CMK (cell line): Measurements from ENCODE around the gene DISC1.
A peak's percentile ranks its signal among the peaks of the same experiment; 100 is the strongest.
"Not testable (repeated sequence)": the region's sequence is repeated elsewhere in the genome, so short reads cannot be mapped to it uniquely, and the experiment has no call there.

Experiments used
- DNase-seq: peaks from one replicate; pipeline ENCODE4 v3.0.0-alpha.2; 2010; ENCODE audit warnings: low read depth

The DISC1 gene

DNA sequence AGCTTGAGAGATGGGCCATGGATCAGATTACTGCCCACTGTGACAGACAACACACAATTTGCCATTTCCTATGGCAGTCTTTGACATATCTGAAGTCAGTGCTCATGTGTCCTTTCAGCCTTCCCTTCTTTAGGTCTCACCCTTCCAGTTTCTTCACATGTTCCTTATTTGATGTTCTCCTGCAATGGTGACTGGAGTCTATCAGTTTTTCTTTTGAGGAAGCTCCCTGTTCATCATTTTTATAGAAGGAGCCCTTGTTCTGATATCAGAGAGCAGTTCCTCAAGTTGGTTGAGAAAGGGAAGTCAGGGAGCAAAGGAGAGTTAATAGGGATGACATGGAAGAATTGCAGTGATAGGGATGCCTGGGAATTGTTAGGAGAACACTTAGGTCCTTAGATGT lies 42.2 kb downstream of the DISC1 start:
- DNase-seq, result no peak

DNA sequence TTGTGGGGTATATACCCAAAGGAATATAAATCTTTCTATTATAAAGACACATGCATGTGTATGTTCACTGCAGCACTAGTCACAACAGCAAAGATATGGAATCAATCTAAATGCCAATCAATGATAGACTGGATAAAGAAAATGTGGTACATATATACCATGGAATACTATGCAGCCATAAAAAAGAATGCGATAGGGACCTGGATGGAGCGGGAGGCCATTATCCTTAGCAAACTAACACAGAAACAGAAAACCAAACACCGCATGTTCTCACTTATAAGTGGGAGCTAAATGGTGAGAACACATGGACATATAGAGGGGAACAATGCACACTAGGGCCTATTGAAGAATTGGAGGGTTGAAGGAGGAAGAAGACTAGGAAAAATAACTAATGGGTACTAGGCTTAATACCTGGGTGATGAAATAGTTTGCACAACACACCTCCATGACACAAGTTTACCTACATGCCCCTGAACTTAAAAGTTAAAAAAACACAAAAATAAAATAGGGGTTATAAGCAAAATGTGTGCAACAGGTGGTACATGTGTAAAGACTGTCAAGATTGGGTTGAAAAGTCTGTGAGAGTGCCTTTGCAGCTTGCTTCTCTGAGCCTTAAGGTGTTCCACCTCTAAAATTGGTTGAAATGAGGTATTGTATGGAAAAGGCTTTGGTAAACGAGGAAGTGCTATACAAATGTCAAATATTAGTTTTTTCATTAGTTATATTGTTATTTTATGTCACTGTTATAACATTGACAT lies 43.5 kb downstream of the DISC1 start:
- DNase-seq, result not testable (repeated sequence)

GRCh38 chr1:231670755-231671154 lies 44.2 kb downstream of the DISC1 start:
- DNase-seq, result no peak

- DNase-seq, result no peak
Observed at GRCh38 chr1:231674575-231674974, 48.0 kb downstream of the DISC1 start.

- no peak for DNase-seq
Observed at GRCh38 chr1:231676487-231676886, 49.9 kb downstream of the DISC1 start.

DNA sequence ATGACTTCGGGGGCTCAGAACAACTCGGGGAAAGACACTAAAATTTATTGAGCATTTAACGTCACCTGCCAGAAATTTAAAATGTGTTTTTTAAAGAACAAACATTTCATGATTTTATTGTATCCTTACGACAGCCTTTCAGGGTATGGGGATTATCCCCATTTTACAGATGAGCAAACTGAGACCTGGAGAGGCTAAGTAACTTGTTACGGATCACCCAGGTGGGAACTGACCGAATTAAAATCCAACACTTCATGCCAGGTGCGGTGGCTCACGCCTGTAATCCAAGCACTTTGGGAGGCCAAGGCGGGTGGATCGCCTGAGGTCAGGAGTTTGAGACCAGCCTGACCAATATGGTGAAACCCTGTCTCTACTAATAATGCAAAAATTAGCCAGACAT lies 50.9 kb downstream of the DISC1 start:
- DNase-seq, result no peak

DNA sequence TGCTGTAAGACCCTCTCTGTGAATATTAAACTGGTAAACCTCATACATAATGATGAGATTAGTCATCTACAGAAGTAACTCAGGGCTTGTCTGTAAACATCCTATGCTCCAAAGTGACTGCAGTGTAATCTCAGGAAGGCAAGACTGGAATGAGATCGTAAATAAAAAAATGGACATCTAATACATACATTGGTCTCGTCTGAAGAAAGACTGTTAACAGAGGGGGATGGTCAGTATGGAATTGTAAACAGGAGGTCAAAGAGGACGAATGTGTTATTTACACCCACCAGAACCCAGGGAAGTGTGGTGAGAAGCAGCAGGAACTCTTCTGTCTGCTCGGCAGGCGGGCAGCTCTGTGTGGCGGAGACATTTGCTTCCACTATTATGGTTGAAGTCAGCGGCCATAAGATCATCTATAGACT lies 51.4 kb downstream of the DISC1 start:
- DNase-seq, result no peak

DNA sequence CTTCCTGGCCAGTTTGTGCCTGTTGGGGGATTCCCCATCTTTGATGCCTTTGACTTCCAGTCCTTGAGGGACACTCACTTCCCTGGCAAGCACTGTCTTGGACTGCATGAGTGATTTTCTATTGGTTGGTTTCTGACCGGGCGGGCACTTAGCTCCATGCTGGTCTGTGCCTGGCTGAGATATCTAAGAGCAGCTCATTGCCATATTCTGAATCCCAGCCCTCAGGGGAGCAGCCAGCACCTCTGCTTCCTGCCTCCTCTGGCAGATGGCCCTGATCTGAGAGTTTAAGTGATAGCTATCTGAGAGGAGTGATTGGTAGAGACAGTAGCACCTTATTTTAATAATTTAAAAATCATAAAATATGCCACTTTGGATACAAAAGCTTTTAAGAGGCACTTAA lies 52.5 kb downstream of the DISC1 start:
- no peak for DNase-seq

DNA sequence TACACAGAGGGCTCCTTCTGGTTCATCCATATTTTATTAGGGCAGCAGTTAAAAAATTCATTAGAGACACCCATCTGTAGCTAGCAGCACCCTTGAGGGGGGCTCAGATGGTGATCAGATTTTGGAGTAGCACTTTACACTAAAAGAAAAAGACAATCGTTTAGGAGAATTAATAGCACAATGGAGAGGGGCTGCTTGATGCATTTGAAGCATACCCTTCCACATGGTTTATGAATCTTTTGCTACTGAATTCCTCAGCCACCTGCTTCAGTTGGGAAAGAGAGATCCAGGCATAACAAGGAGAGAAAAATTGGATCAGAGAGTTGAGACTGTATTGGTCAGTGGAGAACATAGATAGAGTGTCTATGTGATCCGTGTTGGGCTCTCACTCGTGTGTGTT lies 54.4 kb downstream of the DISC1 start:
- DNase-seq, result no peak

- DNase-seq, result no peak
Observed at GRCh38 chr1:231682779-231683178, 56.2 kb downstream of the DISC1 start.

DNA sequence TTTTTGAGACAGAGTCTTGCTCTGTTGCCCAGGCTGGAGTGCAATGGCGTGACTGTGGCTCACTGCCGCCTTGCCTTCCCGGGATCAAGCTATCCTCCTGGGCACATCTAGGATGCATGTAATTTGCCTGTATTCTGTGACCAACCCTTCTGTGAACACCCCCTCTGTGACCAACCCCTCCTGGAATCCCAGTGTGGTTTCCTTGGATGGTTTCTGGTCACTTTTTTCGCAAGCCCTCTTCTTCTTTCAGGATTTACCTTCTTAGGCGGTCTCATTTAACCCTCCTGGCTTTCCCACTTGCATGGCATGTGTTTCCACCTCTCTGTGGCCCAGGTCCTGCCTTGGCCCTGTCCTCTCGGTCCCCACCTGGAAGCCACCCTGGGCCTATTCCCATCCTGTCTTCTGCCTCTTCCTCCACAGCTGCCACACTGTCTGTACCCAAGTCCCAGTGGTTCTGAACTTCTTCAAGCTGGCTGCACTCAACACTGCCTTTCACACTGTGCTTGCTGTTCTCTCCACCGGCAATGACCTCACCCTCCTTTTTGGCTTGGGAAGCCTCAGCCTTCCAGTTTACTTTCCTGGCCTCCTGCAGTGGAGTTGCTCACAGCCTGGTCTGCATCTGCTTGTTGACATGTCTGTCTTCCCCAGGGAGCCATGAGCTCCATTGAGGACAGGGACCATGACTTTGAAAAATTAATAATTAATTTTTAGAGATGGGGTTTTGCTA lies 57.0 kb downstream of the DISC1 start:
- DNase-seq, result no peak

DNA sequence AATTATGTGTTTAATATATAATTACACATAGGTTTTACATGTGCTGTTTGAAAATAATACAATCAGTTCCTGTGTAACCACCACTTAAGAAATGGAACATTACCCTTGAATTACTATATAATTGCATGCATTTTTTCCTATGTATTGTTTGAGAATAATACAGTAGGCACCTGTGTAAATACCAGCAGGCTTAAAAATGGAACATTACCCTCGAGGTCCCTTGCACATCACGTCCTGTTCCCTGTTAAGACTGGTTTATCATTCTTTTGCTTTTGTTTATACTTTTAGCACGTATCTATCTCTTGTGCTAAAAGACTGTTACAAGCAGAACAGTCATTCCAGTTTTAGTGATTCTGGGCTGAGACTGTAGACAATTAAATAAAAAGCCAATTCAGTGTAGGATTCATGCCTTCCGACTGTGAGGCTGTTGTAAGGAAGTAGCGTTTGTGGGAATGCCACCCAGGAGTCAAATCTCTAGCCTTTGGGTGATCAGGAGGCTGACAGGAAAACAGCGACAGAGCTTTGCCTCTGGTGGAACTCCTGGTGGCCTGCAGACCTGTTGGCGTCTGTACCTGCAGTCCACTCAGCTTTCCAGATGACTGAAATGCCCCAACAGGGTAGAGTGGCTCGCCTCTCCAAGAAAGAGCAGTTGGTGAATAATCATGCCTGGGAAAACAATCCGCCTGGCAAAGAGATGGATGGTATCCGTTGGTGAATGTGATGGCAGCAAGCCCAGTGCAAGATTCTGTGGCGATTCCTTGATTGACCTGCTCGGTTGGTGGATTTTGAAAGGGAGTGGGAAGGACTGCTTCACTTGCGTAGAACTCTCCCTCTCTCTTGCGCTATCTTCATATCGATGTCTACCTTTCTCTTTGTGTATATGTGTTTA lies 58.0 kb downstream of the DISC1 start:
- DNase-seq, result no peak

DNA sequence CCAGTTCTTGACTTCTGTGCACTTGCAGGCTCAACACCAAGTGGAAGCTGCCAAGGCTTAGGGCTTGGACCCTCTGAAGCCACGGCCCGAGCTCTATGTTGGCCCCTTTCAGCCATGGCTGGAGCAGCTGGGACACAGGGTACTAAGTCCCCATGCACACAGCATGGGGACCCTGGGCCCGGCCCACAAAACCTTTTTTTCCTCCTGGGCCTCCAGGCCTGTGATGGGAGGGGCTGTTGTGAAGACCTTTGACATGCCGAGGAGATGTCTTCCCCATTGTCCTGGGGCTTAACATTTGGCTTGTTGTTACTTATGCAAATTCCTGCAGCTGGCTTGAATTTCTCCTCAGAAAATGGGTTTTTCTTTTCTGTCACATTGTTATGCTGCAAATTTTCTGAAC lies 59.8 kb downstream of the DISC1 start:
- no peak for DNase-seq

DNA sequence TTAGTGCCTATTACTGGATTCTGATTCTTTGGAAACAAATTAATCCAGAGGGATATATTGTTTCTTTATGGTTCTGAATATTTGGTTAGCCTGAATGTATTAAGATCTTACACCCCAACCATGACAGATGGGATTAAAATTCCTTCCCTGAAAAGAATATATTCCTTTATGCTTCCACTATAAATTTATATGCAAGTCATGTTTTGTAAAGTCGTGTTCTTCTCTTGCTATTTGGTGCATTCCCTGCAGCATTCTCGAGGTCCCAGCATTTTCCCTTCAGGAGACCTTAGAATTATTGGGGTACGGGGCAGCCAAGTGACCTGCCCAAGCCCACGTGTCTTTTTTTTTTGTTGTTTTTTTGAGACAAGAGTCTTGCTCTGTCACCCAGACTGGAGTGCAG lies 62.4 kb downstream of the DISC1 start:
- no peak for DNase-seq

GRCh38 chr1:231690059-231690458 lies 63.5 kb downstream of the DISC1 start:
- no peak for DNase-seq

GRCh38 chr1:231691618-231692259 lies 65.1 kb downstream of the DISC1 start:
- no peak for DNase-seq

DNA sequence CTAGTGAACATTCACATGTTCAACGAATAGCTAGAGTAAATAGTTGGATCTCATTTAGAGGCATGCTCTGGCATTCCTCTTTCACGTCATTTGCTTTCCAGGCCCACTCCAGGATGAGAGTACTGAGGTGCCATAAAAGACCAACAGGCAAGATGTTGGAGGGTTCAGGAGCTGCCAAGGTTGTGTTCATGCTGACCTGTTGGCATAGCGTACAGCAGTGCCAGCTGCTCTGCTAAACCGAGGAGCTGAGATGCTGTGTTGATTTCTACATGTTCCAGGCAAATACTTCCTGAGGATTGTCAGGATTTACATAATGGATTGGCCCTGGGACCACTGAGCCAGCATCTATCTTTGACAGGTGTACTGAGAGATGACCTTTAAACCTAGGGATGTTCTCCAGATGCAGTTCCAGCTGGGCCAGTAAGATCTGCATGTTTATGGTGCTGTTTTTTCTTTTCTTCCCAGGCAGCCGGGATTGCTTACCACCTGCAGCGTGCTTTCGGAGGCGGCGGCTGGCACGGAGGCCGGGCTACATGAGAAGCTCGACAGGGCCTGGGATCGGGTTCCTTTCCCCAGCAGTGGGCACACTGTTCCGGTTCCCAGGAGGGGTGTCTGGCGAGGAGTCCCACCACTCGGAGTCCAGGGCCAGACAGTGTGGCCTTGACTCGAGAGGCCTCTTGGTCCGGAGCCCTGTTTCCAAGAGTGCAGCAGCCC lies 66.9 kb downstream of the DISC1 start:
- DNase-seq, result no peak

GRCh38 chr1:231694075-231694431 lies 67.5 kb downstream of the DISC1 start:
- DNase-seq, result no peak

DNA sequence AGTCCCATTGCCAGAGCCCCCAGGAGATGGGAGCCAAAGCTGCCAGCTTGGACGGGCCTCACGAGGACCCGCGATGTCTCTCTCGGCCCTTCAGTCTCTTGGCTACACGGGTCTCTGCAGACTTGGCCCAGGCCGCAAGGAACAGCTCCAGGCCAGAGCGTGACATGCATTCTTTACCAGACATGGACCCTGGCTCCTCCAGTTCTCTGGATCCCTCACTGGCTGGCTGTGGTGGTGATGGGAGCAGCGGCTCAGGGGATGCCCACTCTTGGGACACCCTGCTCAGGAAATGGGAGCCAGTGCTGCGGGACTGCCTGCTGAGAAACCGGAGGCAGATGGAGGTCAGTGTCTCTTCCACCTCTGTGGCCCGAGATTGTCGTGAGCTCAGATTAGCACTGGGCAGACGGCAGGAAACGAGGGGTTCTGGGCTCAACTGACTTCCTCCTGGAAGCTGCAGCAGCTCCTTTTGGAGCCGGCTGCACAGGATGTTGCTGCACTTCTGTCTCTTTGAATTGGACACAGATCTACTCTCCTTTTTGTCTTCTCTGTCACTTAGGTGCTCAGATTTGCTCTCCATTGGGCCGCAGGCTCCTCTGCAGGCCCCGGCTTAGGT lies 68.0 kb downstream of the DISC1 start:
- DNase-seq, result peak; percentile 29

GRCh38 chr1:231695439-231696255 lies 69.1 kb downstream of the DISC1 start:
- no peak for DNase-seq
